GM12878 (cell line): ENCODE measurements around the gene SLC25A41. TPM values are rescaled to one million over a fixed set of nuclear protein-coding genes. Genes with fewer than 3 reads are reported as not detected.

ENCODE experiments used
- FOS ChIP-seq: IDR thresholded peaks from 3 replicates; pipeline ENCODE4 v1.6.1; 2011; ENCODE audit warnings: borderline replicate concordance; ENCODE audit not compliant: insufficient read length; ENCODE audit errors: extremely low read depth
- JUND ChIP-seq: IDR thresholded peaks from 2 replicates; pipeline ENCODE4 v1.6.1; 2012; ENCODE audit warnings: low read depth, mild to moderate bottlenecking, low read length, improper control_type of control experiment, moderate library complexity
- MLLT1 ChIP-seq: fragments of 450-650 bp; IDR thresholded peaks from 2 replicates; pipeline ENCODE4 v1.6.1; 2016; ENCODE audit warnings: mild to moderate bottlenecking
- NBN ChIP-seq: fragments of 450-650 bp; IDR thresholded peaks from 2 replicates; pipeline ENCODE4 v1.6.1; 2016
- TAF1 ChIP-seq: IDR thresholded peaks from 2 replicates; pipeline ENCODE4 v1.6.1; 2011; ENCODE audit warnings: mild to moderate bottlenecking, low read depth, low read length, borderline replicate concordance
- USF1 ChIP-seq: IDR thresholded peaks from 2 replicates; pipeline ENCODE4 v1.6.1; 2011; ENCODE audit warnings: borderline replicate concordance, low read depth, mild to moderate bottlenecking, moderate library complexity, mixed read lengths, low read length; ENCODE audit not compliant: insufficient read depth; ENCODE audit errors: extremely low read length
- USF2 ChIP-seq: IDR thresholded peaks from 2 replicates; pipeline ENCODE4 v1.6.1; 2011; ENCODE audit warnings: low read depth, low read length, improper control_type of control experiment, borderline replicate concordance
- ZBTB4 ChIP-seq: fragments of 450-650 bp; formaldehyde crosslinking; IDR thresholded peaks from 2 replicates; pipeline ENCODE4 v1.4.0; 2022; ENCODE audit warnings: mild to moderate bottlenecking, moderate library complexity
- polyA plus RNA-seq, 11 experiments: library from polyadenylated mRNA; depleted of rRNA in 4 of 11; unstranded in 6 of 11; stranded (reverse) in 5 of 11; fragments of >200 nt; fragmentation: Nextera tagmentation in 4 of 11; fragmentation: Illumina TruSeq in 1 of 11; extraction: Ambion mirVana in 4 of 11; extraction: Trizol in 1 of 11; gene quantifications; 1 replicate in 1 of 11; 2 replicates in 10 of 11; pipeline versions ENCODE4 v1.2.1 to v1.2.3, GENCODE V29; 2011 to 2016; ENCODE audit warnings: inconsistent platforms in 2 of 11, missing spikeins in 2 of 11, low read depth in 1 of 11
- total RNA-seq, 4 experiments: library from RNA; depleted of rRNA in 3 of 4; stranded (reverse); fragments of >200 nt in 3 of 4; fragmentation: Illumina TruSeq in 1 of 4; extraction: Trizol in 1 of 4; gene quantifications; 2 replicates each; pipeline versions ENCODE4 v1.2.1 to v1.2.3, GENCODE V29; 2013 to 2021

The SLC25A41 gene
- total and polyA plus RNA-seq, 10 of the 15 experiments (the other 5 are each of a cell fraction or from before 2014, with no cell fraction given): 0.23 to 1.2 (median 0.43) TPM; not detected in 2

- TF ChIP-seq FOS (no peak), MLLT1 (no peak), JUND (no peak), NBN (0 out of 2 replicates have a peak, but pooled peaks have one; percentile 16), USF1 (peak; percentile 79), ZBTB4 (CRISPR knock-in tag) (no peak), TAF1 (peak; percentile 53; the same call in 1 of the 2 replicates), USF2 (peak; percentile 7)
These were observed 9.2 kb downstream of the SLC25A41 start, which contains the start of gene KHSRP (continued) for GRCh38 chr19:6424195-6424938.
